ENCODE data around the gene RGMB.

The RGMB gene

DNA sequence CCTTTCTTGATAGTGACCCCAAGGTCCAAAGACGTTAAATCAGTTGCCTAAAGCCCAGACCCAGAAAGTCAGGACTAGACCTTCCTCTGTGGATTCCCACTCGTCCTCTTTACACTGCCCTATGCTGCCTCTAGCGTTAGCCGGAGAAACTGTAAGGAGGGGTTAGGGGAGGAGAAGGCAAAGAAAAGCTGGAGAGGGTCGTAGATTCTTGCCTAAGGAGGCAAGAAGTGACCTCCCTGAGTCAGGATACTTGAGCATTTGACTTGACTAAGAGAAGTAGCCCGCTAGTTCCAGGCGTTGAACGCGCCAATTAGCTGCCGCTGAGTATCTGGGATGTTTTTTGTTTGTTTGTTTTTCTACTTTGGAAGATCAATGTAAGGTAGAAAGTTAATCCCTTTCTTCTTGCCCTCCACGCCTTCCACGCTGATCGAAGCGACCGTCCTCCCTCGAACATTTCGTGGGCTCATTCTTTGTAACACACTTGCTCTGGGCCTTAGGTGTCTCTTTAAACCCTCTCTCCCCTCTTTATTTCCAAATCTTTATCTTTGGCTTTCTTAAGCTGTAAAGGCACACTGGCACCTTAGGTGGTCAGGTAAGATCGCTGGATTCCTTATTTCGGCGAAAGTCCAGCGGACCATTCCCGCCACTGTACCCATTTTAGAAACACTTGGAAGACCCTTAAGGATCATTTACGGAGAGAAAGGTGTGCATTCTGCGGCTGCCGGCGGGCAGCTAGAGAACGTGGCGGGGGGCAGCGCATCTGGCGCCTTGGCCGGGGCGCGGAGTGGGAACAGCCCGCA is 5.1 kb upstream of the RGMB start:
- DNase-seq (ENCODE audit: low spot score): no peak

GRCh38 chr5:98768960-98769209 is 4.6 kb upstream of the RGMB start:
- no peak for DNase-seq (ENCODE audit: low spot score)

DNA sequence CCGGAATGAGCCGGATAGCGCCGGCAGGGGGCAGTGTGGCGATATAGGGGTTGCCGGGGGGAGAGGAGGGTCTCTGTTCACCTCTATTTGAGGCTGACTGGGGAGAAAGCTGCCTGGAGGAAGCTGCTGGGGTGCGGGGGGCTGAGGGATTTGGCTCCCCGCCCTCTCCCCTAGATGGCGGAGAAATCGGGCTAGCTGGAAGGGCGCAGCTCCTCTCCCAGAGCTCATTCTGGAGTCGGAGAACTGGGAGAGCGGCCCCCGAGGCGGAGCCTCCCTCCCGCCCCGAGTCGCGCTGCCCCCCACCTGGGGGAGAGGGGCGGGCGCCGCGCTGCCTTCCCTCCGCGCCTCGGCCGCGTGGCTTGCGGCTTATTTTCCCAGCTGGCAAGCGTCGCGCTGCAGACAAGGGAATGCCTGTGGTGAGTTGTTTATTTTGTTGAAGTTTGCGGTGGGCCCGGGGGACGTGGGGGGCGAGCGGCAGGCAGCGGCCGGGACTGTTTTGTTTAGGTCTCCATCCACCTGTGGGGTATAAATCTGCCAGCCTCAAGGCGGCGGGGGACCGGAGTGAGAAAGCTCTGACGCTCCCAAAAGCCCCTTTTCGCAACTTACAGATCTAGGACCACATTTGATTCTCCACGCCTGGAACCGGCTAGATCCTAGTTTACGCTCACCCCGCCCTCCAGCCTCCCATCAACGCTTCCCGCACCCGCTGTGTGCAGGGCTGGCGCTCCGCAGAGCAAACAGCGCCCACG is 4.1 kb upstream of the RGMB start:
- no peak for DNase-seq (ENCODE audit: low spot score)

DNA sequence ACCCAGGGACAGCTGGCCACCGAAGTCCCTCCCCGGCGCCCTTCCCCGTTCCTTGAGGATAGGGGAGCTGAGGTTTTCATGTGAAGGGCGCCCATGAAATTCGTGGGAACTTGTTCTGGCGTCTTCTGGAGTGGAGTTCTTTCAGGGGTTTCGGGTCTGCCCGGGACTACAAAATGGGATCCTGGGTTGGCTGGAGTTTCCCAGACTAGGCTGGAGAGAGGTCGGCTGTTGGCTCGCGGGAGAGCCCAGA is 3.6 kb upstream of the RGMB start:
- DNase-seq (ENCODE audit: low spot score): no peak

- DNase-seq (ENCODE audit: low spot score): no peak
Measured at GRCh38 chr5:98770209-98770910, 3.1 kb upstream of the RGMB start.

- DNase-seq (ENCODE audit: low spot score): no peak
Measured at GRCh38 chr5:98770911-98771322, 2.5 kb upstream of the RGMB start.

- peak; percentile 46 for DNase-seq (ENCODE audit: low spot score)
Measured at GRCh38 chr5:98771382-98772109, 1.9 kb upstream of the RGMB start.

GRCh38 chr5:98772415-98773213 is 849 bp upstream of the RGMB start:
- DNase-seq (ENCODE audit: low spot score): peak; percentile 35

- no peak for DNase-seq (ENCODE audit: low spot score)
Measured at GRCh38 chr5:98773214-98773463, 324 bp upstream of the RGMB start.

GRCh38 chr5:98774192-98775033 is 950 bp downstream of the RGMB start:
- DNase-seq (ENCODE audit: low spot score): peak; percentile 25

DNA sequence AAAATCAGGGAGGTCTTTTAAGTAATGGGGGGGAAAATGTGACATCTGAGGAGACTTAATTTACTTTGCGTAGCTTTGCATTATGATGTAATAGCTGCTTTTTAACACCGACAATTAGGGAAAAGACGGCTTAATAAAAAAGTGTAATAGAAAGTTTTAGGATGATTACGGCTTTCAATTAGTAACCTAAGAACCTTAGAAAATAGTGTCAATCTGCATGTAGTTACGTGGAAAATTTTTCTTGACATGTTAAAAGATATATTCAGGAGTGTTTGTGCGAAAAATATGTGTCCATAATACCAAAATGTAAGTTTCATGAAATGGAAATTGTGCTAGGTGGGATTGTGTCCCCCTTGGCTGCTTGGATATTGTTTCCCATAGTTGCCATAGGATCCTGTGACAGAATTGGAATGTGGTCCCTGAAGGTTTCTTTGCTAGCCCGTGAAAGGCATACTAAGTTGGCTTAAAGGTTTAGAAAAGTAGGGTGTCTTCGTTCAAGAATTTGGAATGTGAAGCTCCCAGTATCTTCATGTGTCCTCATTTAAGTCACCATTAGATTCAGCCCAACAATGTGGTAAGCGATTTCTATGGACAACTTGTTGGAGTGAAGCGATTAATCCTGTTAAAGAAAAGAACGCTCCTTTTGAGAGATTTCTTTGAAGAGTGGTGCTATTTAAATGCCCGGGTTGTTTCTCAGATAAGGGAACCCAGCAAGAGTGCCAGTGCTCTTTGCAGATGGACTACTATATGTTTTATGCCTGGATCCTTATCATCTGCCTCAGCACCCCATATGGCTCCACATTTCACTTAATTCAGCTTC is 2.0 kb downstream of the RGMB start:
- DNase-seq (ENCODE audit: low spot score): no peak

DNA sequence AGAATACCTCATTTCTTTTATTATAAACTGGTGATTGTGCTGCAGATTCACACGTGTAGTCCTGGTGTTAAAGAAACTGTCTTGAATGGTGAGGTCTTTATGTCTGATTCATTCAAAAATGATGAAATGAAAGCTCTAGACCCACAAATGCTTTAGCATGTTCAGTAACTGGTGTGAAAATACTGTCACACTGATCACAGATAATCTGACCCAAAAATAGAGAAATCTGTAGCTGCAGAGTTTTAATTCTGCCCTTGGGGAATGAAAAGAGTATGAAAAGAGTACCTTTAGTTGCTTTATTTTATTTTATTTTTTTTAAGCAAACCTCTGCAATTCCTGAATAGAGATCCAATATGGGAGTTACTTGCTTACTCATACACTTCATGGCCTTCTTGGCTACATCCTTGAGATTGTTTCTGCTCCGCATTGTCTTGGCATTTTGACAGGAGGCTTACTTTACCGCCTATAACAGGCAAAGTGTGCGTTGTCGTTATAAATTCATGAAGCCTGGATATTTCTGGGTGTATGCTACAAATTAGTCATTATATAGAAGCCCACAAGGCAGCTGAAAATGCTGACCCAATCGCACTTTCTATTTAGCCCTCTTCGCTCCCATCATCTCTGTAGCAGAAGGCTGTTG is 2.7 kb downstream of the RGMB start:
- DNase-seq (ENCODE audit: low spot score): no peak

- DNase-seq (ENCODE audit: low spot score): no peak
Measured at GRCh38 chr5:98777295-98777694, 3.8 kb downstream of the RGMB start.

DNA sequence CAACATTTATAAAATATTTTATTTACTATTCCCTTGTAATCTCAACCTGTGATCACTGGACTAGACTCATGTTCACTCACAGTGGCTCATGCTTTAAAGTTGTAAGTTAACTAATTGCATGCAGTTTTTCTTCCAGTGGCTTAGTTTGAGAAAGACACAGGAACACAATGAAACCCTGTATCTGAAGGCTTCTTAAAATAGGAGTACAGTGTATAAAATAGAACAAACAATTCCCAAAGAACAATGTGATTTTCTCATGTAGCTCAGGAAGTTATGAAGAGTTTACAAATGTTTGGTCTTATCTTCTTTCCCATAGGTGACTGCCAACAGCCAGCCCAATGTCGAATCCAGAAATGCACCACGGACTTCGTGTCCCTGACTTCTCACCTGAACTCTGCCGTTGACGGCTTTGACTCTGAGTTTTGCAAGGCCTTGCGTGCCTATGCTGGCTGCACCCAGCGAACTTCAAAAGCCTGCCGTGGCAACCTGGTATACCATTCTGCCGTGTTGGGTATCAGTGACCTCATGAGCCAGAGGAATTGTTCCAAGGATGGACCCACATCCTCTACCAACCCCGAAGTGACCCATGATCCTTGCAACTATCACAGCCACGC is 5.9 kb downstream of the RGMB start:
- DNase-seq (ENCODE audit: low spot score): no peak

DNA sequence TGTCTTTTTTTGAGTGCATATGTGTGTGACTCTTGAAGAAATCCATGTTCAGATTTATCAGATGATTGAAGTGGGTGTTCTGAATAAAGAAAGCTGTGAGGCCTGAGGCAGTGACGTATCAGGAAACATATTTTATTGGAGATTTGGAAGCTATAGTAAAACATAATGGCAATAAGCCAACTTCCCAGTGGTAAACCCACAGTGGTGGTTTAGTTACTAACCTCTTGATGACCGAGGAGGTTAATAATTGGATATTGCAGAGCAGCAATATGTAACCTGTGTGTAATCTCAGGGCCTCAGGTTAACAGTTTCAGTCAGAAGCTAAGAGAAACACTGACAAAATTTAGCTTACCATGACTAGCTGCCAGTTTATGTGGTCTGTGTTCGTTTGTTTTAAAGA is 6.9 kb downstream of the RGMB start:
- DNase-seq (ENCODE audit: low spot score): no peak

DNA sequence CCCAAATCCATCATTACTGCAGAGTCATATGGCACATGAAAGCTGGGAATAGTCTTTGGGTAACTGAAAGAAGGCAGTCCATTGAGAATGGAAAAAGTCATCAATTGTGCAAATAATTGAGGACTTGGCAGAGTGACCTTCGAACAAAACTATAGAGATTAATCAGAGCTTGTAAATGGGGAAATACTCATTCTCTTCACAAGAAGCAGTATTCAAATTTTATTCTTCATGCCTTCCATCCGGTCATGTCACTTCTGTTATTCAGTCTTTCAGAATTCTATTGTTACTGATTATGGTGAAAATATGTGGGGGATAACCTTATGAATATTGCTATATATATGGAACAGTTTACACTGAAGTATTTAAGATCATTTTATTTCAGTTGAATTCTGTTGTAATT is 8.1 kb downstream of the RGMB start:
- no peak for DNase-seq (ENCODE audit: low spot score)

GRCh38 chr5:98781964-98782363 is 8.5 kb downstream of the RGMB start:
- DNase-seq (ENCODE audit: low spot score): no peak

DNA sequence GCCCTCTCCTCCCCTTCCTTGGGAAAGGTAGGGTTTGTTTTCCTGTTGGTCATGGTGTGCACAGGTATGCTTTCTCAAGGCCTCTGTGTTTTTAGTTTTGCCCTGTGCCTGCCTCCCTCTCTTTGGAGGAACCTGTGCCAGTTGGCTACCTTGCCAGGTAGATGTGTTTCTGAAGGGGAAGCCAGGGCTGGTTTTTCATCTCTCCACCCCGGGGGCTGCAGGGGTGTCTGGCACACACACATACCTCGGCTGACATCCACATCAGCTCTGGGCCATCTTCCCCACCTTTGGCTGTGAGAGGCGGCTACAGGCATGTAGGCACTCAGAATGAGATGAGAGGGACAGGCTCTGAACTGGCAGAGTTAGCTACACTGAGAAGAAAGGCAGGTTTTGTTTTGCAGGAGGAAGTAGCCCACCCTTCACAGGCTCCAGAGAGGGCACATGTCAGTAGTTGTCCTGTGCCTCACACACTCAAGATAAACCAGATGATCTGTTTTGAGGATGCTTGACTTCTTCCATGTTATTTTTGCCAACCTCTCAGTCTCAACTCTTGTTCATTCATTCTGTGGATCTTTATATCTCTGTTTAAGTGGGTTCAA is 9.7 kb downstream of the RGMB start:
- no peak for DNase-seq (ENCODE audit: low spot score)

DNA sequence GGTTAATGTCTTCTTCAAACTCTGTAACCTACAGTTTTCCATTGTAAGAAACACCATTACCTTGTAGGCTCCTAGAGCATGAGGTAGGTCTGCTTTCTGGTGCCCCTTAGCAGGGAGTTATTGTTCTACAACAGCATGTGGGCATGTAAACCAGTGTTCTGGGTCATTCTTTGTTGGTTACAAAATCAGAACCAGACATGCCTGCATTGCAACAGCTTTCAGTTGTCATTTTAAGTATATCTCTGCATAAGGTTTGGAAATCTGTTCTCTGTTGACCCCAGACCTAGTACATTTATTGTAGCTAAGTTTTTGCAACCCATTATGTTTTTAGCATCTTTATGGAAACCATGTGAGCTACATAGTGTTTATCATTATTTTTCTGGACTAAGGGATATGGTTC is 10.9 kb downstream of the RGMB start:
- no peak for DNase-seq (ENCODE audit: low spot score)

Measured in COLO829 (cell line).